GM21360 (cell line): ENCODE results near the gene PPP2R2B.

ENCODE experiments used
- ATAC-seq: cut with Tn5 transposase; IDR thresholded peaks from one replicate; pipeline ENCODE4 v1.9.1; 2021; ENCODE audit warnings: mild to moderate bottlenecking, moderate library complexity; ENCODE audit not compliant: unreplicated experiment

The PPP2R2B gene

DNA sequence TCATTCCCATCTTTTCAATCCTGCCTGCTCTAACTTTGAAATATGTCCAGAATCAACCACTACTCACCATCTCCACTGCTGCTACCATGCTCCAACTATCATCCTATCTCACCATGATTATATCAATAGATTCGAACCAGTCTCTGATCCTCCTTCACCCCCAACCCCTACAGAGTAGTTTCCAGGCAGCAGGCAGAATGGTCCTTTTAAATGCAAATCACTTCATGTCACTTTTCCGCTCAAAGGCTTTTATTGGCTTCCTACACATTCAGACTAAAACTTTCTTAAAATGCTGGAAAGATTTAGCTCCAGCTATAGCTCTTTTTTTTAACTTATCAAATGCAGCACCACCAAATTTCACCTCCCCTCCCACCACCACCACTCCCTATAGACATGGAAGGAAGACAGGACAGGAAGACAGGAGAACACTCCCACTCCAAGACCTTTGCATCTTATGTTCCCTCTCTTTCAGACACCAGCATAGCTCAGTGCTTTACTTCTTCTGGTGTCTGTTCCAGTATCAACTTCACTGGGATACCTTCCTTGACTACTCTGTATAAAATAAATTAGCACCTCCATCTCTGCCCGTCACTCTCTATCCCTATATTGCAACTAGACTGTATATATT, 9.9 kb upstream of the PPP2R2B start:
- ATAC-seq: no peak

DNA sequence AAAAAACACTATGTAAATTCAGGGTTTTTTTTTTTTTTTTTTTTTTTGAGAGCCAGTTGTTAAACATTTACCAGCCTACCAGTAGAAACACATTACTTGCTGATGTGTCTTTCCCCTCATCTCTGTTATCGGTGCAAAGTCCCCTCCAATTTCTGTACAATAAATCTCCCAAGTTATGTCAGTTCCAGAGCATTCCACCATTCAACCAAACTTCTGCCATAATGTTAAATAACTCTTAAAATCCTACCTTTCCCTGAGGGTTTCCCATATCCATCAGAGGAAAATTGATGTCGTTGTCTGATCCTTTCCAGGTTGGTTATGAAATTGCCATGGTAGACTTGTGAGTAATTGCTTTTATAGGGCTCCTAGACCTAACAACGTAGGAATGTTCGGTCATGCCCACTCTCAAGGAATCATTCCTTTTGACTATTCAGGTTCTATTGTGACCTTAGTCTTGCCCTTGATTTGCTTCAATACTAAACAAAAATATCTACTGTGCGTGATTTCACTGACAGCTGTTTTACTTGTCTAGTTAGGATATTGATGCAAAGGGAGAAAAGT, 5.6 kb upstream of the PPP2R2B start:
- ATAC-seq: no peak

DNA sequence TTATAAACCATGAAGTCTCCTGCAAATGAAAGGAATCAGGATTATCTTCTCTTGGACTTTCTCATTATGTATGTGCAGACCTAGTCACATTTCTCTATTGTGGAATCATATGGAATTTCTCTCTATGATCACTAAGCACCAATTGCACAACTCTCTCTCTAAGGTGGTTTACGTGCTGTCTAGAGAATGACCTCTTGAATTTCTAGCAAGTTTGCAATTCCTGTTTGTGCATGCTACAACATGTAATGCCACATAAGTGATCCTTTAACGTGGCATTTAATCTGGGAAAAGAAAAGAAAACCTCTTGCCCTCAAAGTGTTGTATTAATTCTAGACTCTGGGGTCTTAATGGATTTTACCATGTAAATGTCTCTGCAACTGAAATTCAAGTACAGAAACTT, 5.0 kb upstream of the PPP2R2B start:
- no peak for ATAC-seq

DNA sequence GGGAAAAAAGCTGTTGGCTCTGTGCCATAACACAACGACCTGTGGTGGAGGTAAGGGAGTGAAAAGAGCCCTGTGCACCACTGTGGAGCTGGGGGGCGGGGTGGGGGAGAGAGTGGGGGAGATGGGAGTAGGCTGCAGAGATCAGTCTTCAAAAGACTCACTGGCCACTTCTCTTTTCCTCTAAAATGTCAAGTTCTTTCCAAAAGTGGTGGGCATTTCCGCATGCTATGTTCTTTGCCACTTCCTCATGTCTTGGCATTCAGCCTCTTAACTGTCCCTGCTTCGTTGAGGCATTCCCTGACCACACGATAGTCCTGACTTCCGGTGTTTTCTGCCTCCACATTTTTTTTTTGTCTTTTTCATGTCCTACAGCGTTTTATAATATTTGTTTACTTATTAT, 2.4 kb upstream of the PPP2R2B start:
- no peak for ATAC-seq

DNA sequence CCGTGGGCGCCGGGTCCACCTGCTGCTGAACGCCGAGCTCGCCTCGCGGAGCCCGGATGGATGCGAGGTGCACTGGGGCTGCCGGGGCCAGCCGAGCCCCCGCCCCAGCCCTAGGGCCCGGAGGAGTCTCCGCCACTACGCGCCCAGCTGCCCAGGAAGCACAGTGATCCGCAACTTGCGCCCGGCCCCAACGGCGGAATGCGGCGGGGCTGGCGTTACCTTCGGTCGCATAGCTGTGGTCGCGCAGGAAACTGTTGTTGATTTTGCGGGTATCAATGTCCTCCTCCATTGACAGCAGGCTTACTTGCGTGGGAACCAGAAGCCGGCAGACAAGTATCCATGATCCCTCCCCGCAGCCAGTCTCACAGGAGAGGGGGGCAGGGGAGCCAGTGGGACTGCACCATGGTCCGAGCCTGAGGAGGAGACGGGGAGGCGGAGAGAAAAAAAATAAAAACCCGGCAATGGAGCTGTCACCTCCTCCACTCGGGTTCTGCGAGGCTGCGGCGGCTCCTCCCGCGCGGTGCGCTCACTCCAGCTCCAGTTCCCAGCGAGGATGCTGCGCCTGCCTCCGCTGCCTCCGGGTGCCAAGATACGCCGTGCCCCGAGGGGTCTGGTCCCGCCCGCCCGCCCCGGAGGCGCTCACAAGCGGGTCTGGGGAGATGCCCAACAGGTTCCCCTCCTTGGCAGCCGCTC, 628 bp downstream of the PPP2R2B start:
- ATAC-seq: no peak

DNA sequence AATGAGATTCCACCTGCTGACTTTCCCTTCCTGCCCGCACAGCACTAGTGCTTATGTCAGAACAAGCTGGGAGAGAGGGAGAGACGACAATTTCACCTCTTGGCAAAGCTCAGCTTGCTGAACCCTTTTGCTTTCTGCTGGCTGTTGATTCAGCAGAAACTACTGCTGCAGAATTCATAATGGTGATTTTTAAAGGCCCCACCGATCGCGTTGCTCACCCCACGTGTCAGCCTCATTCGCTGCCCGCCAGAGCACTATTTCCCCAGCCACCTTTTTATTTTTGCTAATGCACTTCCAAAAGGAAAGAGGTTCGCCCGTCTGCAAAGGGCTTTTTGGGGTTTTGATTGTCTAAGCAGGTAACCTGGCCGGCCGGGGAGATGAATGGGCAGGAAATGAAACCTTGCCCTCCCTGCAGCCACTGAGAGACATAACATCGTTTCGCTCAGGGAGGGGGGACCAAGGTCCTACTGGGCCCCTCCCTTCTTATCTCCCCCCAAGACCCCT, 1.3 kb downstream of the PPP2R2B start:
- ATAC-seq: no peak

DNA sequence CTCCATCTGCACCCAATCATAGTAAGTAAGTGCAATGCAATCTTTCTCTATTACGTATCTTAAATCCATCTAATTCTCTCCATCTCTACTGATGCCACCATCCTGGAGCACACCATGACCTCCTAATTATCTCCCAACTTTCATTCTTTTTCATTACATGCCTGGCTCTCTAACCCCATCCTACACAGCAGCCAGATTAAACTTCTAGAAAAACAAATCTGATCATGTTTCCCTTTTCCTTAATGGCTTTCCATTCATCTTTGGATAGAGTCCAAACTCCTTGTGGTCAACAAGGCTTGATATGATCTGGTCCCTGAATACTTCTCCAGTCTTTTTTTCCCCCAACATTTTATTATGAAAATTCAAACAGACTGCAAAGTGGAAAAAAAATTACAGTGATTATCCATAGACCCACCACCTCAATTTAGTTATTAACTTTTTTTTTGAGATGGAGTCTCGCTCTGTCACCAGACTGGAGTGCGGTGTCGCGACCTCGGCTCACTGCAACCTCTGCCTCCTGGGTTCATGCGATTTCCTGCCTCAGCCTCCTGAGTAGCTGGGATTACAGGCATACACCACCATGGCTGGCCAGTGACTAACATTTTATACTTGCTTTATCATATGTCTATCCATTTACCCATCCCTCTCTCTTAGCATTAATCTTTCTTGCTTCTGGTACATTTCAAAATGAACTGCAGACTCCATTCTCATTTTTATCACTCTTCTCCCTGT, 5.2 kb downstream of the PPP2R2B start:
- ATAC-seq: no peak

DNA sequence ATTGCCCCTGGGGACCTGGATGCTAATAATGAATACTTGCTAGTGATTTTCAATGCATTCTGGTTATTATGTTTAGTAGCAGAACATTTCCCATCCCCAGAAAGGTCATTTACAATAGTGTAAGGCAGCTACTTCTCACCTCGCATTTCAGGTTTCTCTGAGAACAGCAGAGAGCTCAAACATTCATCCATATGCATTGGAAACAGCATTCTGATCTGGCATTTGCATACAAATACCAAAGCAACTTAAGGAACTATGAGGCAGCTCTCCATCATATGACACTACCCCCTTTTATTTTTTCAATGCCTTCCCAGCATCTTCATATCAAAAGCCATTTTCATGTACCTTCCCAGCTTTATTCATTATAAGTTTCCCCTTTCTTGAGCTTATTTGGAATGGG, 6.4 kb downstream of the PPP2R2B start:
- ATAC-seq: no peak

DNA sequence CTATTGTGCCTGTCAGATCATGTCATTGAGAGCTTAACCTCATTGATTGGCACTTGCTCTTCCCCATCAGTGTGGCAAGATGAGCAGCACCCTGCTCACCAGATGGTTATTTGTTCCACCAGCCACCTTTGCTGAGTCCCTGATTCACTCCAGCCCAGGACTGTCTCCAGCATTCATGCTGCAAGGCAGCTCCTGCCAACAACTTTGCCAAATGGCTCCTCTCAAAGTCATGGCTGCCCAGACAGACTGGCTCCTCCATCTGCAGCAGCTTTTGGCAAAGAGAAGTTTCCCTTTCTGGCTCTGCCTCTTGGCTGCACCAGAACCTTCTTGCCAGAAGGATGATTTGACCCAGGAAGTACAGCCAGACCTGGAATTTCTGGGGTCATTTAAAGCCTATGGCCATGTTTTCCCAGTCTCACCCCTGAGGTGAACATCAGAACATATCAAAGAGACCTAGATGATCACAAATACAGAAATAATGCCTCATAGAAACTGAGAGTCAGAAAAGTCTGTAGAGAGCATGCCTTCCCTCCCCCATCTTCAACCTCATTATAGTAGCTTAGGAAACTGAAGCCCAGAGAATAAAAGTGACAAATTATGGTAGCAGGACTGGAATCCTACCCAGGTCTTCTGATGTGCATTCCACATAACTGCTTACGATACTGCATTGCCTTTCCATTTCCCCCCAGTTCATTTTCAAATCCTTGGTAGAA, 10.4 kb downstream of the PPP2R2B start:
- no peak for ATAC-seq

DNA sequence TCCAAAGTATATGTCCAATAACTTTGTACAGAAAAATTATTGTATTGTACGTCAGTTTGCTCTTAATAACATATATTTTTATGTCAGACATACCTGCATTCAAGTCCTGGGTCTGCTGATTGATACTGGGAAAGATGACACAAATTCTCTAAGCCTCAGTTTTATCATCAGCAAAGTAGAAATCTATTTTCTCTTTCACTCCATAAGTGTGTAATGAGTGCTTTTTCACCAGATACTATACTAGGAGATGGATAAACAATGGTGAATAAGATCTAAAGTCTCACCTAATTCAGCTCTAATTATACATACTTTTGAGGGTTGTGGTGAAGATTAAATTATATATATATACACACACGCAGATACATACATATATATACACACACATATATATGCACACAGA, 12.3 kb downstream of the PPP2R2B start:
- no peak for ATAC-seq

DNA sequence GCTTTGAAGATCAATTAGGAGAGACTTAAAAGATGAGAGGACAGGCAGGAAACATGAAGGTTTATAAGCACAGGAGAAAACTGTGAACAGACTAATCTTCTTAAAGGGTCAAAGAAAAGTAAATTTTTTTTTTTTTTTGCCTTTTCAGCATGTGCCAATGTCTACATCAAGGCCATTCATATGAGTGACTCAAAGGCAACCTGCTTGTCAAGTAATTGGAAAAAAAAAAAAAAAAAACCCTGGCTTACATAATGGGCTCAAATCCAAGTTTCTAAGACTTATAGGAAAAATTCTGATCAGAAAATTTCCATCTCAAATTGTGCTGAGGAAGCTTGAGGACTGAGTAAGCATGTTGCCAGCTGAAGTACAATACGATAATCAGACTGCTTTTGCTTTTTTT, 15.9 kb downstream of the PPP2R2B start:
- ATAC-seq: no peak

DNA sequence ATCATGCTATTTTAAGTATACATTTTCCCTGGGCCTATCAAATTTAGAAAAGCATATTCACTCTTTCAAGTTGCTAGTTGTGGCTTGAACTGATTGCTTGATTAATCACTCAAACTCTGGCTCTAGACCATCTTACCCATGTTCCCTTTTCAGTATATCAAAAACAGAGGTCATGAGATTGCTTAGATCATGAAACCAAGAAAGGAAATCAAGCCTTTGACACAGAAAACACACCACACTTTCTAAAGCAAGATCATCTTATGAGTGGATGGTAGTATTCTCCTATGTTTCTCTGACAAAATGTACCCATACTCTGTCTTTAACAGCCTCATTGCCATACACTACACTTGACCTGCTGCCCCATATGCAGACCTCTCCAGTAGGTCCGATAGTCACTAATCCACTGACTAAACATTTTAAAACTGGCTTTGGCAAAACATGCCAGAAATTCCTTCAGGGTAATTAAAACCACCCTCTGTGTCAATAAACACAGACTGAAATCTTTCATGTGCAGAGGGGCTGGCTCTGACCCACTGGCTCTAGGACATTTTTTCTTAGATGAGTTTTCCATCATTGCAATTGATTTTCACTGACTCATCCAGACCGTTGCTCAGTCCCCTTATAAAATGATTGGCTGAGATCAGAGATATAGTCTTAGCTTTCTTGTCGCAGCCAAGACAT, 18.2 kb downstream of the PPP2R2B start:
- no peak for ATAC-seq

DNA sequence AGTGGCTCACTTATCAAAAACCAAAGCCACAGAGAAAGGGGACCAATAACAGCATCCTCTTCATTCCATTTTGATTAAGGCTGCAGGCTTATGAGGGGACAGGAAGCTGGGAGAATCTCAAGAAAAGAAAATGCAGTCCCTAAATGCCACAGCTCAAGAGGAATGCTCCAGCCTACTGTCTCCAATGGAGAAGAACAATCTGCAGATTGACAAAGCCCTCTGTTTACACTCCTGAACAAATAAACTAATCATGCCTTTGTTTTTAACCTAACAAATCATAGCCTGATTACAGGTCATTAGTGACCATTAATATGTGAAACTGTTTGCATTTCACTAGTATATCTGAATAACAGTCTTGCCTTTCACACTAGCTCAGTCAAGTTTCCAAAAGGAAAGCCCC, 26.5 kb downstream of the PPP2R2B start:
- no peak for ATAC-seq

DNA sequence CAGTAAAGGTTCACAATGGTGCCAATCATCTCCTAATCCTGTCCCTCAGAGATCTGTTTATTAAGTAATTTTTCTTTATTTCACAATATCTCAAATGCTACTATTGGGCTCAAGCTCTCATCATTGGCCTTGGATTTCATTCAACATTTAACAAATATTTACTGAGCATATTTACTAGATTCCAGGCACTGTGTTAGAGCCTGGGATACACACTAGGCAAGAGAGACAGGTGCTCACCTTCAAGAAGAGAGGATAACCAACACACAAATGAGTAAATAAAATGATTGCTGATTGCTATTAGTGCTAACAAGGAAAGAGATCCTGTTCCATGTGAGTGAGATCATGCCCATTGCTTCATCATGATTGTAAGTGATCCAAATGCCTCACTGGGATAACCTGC, 27.4 kb downstream of the PPP2R2B start:
- no peak for ATAC-seq

DNA sequence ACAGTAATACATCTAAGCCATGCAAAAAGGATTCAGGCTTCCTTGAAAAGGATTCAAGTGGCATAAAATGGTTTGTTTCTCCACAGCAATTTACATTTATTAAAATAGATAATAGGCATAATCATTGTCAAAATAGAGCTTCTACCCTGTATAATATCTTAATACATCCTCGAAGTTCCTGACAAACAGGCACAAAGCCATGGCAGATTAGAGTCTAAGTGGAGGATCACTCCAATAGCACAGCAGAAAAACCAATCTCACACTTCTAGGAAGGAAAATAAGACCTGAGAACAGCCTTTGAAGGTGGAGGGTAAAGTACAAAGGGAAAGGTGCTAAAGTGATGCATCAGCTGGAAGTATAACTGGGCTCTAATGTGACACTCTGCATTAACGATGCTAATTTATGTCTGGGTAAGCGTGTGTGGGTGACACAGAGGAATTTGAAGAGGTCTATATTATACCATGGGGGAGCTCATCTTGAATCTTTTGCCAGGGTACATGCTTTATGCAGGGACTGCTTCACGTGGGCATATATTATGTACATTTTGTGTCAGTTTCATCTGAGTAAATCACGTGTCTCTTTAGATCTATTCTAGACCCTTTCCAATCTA, 28.8 kb downstream of the PPP2R2B start:
- ATAC-seq: no peak

DNA sequence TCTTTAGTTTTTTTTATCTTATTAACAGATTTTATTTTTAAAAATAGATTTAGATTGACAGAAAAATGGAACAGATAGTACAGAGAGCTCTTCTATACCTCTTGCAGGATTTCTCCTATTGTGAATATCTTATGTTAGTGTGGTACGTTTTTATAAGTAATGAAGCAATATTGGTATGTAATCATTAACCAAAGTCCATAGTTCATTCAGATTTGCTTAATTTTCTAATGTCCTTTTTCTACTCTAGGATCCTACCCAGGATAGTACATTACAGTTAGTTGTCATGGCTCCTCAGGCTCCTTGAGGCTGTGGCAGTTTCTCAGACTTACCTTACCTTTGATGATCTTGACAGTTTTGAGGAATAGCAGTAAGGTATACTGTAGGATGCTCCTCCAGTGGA, 30.4 kb downstream of the PPP2R2B start:
- ATAC-seq: no peak

DNA sequence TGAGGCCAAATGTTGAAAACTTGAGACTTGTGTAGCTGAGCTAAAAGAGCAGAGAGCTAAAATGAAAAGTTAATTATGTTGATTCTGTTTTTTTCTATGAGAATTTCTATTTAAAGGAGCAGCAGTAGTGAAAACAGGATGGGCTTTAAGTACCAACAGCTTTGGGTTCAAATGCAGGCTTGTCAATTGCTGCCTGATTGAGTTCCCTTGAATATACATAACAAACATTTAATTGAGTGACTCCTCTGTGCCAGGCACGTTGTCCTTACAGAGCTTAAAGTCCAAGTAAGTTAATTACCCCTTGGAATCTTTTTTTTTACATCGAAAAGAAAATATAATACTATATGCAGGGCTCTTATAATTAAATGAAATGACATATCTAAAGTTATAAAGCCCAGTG, 38.5 kb downstream of the PPP2R2B start:
- ATAC-seq: no peak

DNA sequence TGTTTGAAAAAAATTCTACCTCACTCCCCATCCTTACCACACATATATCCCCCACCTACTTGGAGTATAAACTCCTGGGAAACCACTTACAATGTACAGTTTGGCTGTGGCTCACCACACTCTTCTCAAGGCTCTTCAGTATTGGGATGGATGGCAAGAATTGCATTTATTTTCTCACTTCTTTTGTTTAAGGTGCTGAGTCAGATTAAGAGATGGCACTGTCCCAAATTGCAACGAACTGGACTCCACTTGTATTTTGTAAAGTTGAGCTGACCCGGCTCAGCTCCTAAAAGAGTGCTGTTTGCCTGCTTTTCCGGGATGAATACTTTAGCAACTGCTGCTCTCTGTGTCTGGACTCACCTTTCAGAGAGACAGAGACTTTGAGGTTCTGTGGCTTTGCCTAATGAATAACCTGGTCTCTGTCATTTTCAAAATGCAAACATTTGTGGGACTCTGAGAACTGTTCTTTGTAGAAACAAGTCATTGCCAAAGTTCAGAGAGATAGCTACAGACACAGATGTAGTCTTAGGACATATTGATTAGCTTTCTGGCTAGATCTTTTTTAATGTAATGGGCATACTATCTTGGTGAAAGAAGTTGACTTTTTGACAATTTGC, 42.2 kb downstream of the PPP2R2B start:
- ATAC-seq: no peak

DNA sequence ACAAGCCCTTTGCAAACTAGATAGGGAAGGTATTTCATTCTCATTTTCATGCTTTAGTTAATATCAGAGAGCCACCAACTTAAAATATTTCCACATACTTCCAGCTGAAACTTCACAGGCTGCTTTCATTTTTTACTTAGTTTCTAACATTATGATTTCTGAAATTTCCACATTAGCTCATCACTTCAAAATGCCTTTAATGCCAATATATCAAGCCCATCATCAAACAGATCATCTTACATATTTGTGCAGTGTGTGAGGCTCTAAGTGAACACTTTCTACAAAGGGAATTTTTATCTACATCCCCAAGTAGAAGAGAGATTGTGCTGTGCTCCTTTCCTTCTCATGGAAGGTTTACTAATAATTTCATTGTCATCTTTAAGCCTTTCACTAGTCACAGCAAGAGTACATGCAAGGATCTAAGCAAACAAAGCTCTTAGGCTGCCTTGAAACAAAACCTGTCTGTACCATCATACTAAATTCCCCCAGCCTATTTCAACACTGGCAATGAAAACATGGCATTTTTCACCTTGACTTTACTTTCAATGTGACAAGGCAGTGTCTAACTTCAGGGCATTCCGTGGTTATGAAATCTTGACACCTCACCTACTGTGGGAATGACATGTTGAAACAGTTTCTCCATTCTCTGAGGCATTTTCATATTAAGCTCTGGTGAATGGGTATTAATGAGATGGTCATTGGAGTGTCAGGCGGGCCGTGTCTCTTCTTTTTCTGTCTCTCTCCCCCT, 45.4 kb downstream of the PPP2R2B start:
- no peak for ATAC-seq
